Measurements from ENCODE around the gene MRPL23. TPM values are rescaled to one million over a fixed set of nuclear protein-coding genes. Genes with fewer than 3 reads are reported as not detected.

The MRPL23 gene
- total RNA-seq, 1 donor from 2014 or later: 28.6 TPM

- DNase-seq (ENCODE audit: low spot score): no peak
These were observed 5.8 kb downstream of the MRPL23 start for GRCh38 chr11:1952806-1953482.

DNA sequence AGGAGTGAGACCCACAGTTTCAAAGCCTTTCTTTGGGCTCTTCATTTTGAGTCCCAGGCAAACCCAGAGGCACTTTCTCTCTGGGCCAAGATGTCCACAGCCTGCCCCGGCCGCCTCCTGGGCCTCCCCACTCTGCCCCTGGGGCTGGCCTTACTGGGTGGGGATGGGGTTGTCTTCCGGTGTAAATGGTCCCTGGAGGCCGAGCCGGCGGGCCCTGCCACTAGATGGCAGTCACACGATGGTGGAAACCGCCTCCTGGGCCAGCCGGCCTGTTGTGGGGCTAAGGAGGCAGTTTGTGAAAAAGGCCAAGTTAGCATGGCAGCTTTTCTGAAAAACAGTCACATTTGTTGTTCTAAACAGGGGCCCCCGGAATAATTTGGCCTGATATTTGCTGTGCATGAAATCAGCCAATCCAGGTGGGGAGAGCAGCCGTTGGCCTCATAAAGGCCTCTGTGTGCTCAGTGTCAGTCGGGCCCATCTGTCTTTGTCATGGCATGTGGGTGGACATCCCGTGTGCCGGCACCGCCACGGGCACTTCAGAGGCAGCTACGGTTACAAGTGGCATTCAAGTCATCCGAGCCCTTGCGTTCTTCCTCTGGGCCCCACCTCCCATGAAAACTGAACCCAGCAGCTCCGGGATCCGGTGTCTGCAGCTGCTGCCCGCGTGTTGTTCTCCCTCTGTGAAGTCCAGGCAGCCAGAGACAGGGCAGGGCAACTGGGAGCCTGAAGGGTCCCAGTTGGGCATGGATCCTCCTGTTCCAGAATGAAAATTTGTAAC is 6.5 kb downstream of the MRPL23 start:
- no peak for DNase-seq (ENCODE audit: low spot score)

GRCh38 chr11:1958367-1958766 is 11.2 kb downstream of the MRPL23 start:
- no peak for DNase-seq (ENCODE audit: low spot score)

GRCh38 chr11:1959786-1960185 is 12.7 kb downstream of the MRPL23 start:
- no peak for DNase-seq (ENCODE audit: low spot score)

DNA sequence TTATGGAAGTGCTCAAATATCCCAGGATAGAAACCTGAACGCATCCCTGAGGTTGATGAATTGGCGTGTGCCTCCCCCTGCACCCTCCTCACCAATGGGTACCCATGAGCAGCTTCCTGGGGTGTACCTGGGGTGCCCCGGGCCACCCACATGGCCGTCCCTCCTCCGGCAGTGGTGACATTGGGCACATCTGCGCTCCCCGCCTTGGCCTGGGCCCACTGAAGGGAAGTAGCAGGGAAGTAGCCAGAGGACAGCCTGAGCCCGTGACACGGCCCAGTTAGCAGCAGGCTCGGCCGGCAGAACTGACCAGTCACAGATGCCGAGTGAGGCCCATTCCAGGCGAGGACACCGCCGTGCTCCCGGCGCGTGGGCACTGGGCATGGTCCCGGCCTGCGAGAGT is 16.7 kb downstream of the MRPL23 start:
- DNase-seq (ENCODE audit: low spot score): no peak

DNA sequence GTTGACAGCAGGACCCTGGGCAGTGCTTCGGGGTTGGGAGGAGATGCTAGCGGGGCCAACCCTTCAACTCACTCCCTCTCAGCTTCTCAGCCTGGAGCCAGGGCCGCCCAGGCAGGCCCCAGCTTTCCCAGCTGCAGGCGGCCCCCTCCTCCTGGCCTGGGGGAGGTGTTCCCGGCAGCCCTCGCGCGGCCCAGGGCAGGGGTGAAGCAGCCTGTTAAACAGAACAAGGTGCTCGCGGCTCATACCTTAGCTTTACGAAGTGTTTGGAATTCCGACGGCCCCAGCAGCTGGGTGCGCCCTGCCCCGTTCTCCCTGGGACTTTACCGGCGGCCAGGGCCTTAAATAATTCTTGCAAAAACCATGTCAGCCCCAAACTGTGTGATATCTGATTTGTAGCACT is 17.2 kb downstream of the MRPL23 start:
- DNase-seq (ENCODE audit: low spot score): no peak

- DNase-seq (ENCODE audit: low spot score): no peak
These were observed 17.8 kb downstream of the MRPL23 start for GRCh38 chr11:1964955-1965354.

DNA sequence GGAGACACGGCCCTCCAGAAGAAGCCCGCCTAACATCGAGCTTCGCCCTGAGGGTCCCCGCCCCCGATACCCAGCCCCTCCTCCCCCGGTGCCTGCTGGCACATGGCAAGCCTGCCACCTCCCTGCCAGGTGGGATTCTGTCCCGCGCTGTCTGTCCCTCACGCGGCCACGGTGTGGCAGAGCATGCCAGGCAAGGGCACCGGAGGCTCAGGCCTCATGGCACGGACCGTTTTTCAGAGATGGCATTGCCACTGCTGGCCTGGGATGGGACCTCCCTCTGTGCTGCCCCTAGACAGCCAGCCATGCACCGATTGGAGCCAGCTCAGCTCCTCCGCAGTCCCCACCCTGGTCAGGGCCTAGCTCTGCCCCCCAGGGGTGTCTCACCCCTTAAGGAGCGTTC is 19.4 kb downstream of the MRPL23 start:
- DNase-seq (ENCODE audit: low spot score): no peak

DNA sequence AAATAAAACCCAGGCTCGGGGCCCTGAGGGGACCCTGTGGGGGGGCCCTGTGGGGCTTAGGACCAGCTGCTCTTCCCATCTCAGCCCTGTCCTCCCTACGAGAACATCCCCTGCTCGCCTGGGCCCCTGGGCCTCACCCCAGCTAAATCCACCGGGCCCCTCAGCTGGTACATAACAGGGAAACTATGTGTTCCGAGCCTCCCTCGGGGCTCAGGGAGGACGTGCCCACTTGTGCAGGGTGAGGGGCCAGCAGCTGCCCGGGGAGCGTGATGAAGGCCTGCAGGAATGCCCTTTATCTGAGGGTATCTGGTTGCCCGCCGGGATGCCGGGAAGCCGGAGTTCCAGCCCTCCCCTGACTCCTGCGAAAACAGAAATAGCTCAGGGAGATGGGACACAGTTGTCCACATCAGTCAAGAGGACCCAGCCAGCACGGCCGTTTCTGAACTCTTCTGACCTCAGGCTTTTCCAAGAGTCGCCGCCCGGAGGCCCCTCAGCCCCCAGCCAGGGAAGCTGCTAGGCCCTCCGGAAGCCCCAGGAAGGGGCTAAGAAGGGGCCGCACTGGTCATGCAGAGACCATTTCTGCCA is 20.6 kb downstream of the MRPL23 start:
- peak; percentile 39 for DNase-seq (ENCODE audit: low spot score)

DNA sequence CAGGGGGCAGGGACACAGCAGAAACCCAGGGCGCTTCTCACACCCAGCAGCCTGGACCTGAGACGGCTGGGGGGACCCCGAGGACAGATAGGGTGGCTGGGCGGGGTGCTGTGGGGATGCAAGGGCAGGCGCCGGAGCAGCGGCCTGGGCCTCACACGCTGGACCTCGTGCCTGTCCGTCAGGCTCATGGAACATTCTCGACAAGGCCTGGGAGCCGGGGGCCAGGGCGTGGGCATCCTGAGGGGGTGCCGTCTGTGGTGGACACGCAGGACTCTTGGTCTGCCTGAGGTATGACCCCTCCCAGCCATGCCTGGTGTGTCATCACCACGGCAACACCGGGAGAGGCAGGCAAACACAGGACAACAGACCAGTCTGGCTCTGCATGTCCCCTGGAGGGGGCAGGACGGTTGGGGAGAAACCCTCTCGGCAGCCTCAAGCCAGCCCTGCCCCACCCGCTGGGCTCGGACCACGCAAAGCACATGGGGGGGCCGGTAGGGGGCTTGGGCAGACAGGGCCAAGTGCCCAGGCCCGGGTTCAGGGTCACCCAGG is 21.4 kb downstream of the MRPL23 start:
- DNase-seq (ENCODE audit: low spot score): no peak

DNA sequence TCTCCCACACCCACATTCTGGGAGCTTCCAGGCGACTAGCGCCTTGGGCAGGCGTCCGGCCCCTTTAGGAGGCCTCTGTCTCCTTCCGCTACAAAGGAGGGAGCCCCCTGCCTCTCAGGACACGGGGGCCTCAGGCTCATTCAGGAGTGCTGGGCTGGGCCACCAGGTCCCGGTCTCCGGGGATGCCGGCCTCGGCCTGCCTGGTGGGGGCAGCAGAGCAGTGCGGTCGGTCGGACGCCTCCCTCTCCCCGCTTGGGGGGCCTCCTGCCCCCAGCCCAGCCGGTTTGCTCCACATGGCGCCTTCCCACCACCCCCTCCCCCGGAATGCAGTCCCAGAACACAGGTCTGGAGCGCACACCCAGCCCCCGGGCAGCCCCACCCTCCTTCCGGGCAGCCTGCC is 21.9 kb downstream of the MRPL23 start:
- no peak for DNase-seq (ENCODE audit: low spot score)

GRCh38 chr11:1969776-1970175 is 22.6 kb downstream of the MRPL23 start:
- no peak for DNase-seq (ENCODE audit: low spot score)

GRCh38 chr11:1970956-1971355 is 23.8 kb downstream of the MRPL23 start:
- no peak for DNase-seq (ENCODE audit: low spot score)

DNA sequence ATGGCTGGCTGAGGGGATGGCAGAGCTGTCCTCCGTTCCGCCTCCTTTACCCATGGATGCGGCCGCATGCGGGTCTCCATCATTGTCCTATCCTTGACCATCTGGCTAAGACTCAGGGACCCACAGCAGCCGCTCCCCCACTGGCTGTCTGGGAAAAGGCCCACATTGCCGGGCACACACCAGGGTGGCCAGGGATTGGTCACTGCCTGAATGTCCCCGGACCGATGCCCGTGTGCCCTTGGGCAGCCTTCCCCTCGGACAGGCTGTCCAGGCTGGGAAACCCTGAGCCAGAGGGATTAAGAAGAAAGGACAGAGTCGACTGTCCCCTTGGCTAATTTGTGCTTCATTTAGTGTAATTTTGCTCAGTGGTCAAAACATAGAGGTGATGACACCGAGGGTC is 28.1 kb downstream of the MRPL23 start:
- no peak for DNase-seq (ENCODE audit: low spot score)

DNA sequence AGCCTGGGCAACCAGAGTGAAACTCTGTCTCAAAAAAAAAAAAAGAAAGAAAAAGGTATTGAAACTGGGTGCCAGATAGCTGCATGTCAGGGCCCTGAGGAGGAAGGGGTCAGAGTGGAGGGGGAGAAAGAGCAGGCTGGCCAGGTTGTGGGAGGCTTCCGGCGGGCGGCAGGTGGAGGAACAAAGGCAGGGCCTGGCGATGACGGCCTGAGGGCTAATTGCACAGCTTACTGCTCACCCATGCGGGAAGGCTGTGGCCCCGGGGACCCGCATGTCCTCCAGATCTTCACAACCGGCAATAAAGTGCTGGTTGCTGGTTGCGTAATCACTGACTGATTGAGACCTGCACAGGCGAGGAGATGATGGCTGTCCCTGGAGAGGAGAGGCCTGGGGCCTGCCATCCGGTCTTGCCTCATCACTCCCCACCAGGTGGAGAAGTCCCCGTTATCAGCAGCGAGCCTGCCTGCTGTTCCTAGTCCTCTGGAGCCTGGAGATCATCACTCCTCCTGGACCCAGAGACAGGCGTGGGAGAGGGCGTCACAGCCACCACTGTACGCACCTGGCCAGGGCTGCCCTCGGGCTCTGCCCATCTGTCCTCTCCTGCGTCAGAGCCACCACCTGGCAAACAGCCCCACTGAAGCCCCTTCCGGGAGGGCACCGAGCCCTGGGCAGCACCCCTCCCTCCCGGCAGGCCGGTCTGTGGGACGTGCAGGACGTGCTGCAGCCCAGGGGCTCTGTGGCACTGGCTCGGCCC is 31.8 kb downstream of the MRPL23 start:
- DNase-seq (ENCODE audit: low spot score): no peak

GRCh38 chr11:1979607-1980006 is 32.5 kb downstream of the MRPL23 start:
- no peak for DNase-seq (ENCODE audit: low spot score)

DNA sequence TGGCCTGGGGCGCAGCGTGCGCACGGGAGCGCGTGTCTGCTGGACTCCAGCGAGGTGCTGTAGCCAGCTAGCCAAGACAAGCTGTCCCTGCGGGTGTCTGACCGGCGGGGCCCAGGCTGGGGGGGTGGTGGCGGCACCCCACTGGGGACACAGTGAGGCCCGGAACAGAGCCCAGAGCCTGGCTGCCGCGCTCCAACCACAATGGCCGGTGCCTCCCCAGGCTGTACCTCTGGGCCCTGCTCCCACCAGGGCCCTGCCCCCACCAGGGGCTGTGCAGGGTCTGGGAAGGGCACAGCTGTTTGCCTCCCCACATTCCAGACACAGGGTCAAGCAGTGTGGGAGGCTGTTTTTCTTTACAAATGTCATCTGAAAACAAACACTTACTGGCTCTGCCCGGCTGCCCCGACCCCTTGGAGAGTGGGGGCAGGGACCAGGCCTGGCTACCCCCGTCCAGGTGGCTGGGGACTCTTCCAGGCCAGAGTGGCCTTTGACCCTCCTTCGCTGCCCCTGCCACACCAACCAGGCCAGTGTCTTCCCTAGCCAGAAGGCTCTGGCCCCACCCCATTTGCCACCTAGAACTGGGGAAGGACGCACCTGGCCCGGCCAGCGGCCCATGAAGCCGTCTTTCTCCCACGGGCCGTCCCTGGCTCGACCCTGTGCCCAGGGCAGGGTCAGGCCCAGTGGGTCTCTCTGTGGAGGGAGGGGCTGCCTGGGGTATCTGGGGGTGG is 35.9 kb downstream of the MRPL23 start:
- DNase-seq (ENCODE audit: low spot score): no peak

DNA sequence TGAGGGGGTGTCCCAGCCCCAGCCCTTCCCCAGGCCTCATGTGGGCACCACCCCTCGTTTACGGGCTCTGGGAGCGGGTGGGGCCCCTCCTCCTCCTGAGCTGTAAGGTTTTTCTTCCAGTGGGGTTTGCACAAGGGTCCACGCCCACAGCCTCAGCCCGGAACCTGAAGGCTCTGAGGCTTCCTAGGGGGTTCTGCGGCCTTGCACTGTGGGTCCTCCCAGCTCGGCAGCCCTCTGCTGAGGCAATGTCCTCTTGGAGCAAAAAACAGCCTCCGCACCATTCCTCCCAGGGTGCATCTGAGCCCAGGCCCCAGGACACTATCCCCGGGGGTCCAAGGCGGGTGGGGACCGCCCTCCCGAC is 36.4 kb downstream of the MRPL23 start:
- DNase-seq (ENCODE audit: low spot score): peak; percentile 1

DNA sequence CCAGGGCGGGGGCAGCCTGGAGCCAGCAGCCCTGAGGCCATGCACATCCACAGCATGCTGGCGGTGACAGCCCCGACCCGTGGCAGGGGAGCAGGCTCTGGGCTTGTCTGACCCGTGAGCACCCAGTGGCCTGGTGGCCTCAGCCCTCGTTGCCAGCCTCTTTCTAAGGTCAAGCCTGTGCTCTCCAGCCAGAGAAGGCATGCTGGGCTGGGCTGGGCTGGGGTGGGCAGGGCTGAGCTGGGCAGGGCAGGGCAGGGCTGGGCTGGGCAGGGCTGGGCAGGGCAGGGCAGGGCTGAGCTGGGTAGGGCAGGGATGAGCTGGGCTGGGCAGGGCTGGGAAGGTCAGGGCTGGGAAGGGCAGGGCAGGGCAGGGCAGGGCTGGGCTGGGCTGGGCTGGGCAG is 39.9 kb downstream of the MRPL23 start:
- DNase-seq (ENCODE audit: low spot score): no peak

DNA sequence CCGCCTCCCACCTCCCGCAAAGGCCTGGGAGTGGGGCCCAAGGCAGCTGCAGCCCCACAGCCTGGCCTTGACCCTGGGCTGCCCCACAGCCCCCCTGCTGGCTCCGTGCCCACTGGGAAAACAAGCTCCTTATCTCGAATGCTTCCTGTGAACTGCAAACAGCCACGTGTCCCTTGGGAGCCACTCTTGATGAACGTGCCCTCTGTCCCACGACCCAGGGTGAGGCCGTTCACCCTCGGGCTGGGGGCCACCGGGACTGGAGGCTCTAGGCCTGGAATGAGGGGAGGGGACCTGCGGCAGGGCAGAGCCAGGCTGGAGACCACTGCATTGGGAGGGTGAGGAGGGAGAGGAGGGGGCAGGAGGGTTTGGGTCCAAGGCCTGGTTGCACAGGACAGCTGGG is 41.0 kb downstream of the MRPL23 start:
- DNase-seq (ENCODE audit: low spot score): no peak

GRCh38 chr11:1988667-1989317 is 41.7 kb downstream of the MRPL23 start:
- DNase-seq (ENCODE audit: low spot score): peak; percentile 58

All from umbilical cord (tissue), 2 donors.